CD4-positive, alpha-beta T cell treated with Interleukin-4 for 4 hours (primary cell): ENCODE data around the gene FEZF1.

Experiments
- DNase-seq: peaks from one replicate; pipeline ENCODE4 v3.0.0-alpha.2; 2020

The FEZF1 gene

DNA sequence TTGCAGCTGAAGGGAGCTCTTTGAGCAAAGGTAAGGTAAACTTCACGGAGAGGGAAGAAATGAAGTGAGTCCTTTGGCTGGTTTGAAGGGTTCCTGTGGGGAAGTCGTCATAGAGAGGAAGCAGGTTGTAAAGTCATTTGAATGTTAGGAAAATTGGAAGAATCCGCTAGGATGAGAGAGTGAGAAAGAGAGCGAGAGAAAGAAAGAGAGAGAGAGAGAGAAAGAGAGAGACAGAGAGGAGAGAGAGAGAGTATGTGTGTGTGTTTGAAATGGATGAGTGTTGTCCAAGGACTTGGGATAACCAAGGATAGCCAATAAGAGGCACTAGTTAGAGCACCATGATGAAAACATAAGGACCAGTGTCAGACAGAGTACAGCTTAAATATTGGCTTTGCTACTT, 43.1 kb downstream of the FEZF1 start:
- DNase-seq, result no peak

DNA sequence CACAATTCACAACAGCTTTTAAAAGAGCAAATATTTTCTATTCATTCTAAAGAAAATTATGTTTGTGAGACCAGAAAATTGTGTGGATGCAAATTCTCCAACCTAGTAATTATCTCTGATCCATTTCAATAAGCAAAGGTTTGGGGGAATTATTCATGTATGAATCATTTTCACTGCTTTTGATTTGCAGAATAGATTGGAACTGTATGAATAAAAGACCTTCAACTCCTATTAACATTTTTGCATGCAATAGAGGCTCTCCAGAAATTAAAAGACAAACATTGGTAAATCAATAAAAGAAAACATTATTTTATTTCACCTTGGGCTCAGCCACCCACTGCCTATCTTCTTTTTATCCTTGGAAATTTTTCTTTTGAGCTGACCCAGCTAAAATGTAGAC, 43.5 kb downstream of the FEZF1 start:
- no peak for DNase-seq

DNA sequence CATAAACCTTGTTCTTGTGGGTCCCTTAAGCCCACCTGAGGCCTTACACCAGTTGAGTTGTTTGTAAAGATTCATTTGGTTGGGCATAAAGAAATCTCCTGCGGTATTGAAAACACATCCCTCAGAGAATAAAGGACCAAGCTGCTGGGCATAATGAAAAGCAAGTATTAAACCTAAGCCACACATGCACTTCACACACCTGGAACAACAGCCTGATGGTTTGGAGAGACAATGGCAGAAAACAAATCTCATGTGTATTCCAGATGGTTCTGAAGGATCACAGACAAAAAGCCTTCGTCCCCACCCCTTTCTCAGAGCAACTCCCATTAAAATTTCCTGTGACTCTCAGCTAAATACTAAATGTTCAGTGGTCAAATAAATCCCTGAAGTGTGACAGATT, 44.2 kb downstream of the FEZF1 start:
- DNase-seq, result no peak

DNA sequence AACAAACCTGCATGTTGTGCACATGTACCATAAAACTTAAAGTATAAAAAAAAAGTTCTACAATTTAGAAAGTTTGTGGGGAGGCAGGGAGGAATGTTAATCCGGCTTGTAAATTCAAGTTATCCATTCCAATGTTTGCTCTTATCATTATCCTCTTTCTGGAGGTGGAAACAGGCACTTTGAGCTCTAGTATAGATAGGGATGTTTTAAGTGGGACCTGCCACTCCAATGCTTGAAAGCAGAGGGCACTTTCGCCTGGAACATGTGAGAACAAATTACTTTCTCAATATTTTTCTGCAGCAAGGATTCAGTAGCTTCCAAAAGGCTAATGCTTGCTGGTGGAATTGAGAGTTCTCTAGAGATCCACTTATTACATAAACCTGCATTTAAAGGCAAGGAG, 45.6 kb downstream of the FEZF1 start:
- DNase-seq, result no peak

DNA sequence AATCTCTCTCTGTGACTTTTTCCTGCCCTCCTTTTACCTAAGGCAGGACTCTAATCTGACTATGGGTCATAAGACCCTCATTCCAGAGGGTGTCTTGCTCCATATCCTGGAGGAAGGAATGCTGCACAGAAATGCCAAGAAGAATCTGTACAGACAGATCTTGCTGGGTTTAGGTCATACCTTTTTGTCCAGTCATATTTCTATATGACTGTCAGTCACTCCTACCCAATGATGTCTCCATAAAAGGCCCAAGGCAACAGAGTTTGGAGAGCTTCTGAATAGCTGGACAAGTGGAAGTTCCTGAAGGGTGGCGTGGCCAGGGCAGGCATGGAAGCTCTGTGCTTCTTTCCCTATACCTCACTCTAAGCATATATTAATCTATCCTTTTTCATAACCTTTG, 47.5 kb downstream of the FEZF1 start:
- DNase-seq, result no peak

DNA sequence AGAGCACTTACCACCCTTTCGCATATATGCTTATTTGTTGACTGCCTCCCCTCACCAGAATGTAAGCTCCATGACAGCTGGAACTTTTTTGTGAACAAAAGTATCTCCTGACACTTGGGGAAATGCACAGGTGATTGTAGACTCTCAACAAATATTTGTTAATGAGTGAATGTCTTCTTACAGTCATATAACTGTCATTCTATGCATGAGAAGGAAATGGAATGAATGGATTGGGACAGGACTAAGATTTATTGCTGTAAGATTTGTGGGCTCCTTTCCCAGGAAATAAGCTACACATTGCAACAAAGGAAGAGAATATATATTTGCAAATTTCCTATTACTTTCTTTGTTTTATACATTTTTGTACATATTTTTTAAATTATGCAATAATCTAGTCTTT, 48.5 kb downstream of the FEZF1 start:
- no peak for DNase-seq

DNA sequence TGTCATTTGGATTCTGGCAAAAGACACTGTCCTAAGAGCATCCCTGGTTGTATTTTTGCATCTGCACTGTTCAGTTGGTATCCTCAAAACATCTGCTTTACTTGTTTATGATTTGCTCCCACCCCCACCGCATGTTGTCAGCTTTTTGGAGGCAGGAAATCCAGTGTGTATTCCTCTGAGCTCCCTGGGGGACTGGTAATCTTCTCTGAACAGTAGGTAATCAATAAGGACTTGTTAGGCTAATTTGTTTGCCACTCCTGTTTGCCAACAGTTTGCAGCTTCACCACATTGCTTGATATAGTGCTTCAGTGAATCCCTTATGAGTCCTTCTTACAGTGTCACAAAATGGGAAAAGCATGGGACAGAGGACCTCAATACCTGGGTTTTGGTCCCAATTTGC, 49.1 kb downstream of the FEZF1 start:
- DNase-seq, result no peak
